Measurements from ENCODE around the gene ZBED4. TPM values are rescaled to one million over a fixed set of nuclear protein-coding genes. Genes with fewer than 3 reads are reported as not detected.

Gene ZBED4
- total RNA-seq, 1 donor from 2014 or later, result 4.1 TPM

DNA sequence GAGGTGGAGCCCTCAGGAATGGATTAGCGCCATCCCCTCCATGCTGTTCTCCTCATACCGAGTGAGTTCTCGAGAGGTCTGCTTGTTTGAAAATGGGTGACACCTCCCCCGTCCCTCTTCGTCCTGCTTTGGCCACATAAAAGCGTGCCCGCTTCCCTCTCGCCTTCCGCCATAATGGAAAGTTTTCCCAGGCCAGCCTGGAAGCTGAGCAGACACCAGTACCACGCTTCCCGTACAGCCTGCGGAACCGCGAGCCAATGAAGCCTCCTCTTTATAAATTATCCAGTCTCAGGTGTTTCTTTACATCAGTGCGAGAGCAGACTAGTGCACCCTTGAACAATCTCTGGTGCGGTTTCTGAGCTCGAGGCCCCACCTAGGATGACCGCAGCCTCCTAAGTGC lies 51.8 kb downstream of the ZBED4 start:
- H3K9me3 ChIP-seq (replicated peaks), result no peaks in the 10 kb centered on the region
- no peak overlapping the region for H3K27ac ChIP-seq (replicated peaks)
- TF ChIP-seq, protein P1, sequence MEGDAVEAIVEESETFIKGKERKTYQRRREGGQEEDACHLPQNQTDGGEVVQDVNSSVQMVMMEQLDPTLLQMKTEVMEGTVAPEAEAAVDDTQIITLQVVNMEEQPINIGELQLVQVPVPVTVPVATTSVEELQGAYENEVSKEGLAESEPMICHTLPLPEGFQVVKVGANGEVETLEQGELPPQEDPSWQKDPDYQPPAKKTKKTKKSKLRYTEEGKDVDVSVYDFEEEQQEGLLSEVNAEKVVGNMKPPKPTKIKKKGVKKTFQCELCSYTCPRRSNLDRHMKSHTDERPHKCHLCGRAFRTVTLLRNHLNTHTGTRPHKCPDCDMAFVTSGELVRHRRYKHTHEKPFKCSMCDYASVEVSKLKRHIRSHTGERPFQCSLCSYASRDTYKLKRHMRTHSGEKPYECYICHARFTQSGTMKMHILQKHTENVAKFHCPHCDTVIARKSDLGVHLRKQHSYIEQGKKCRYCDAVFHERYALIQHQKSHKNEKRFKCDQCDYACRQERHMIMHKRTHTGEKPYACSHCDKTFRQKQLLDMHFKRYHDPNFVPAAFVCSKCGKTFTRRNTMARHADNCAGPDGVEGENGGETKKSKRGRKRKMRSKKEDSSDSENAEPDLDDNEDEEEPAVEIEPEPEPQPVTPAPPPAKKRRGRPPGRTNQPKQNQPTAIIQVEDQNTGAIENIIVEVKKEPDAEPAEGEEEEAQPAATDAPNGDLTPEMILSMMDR (IDR thresholded peaks at IDR 0.05; ENCODE audit: borderline replicate concordance), result no peak
- no peak for DNase-seq
- peaks cover 11% of the 10 kb centered on the region for H3K4me1 ChIP-seq
- H3K27me3 ChIP-seq (ENCODE audit: low read depth), result no peaks in the 10 kb centered on the region
- H3K36me3 ChIP-seq, result peaks cover 87% of the 10 kb centered on the region
- no peak overlapping the region for H3K4me3 ChIP-seq
- intact Hi-C loops (cut with micrococcal nuclease), result no loop called here

GRCh38 chr22:49906071-49906798 lies 52.6 kb downstream of the ZBED4 start:
- intact Hi-C loops (cut with micrococcal nuclease), result no loop called here
- H3K4me1 ChIP-seq, result peaks cover 11% of the 10 kb centered on the region
- TF ChIP-seq, protein P1 (IDR thresholded peaks at IDR 0.05; ENCODE audit: borderline replicate concordance), result no peak
- H3K27ac ChIP-seq (replicated peaks), result no peak overlapping the region
- H3K36me3 ChIP-seq, result peaks cover 86% of the 10 kb centered on the region
- DNase-seq, result no peak
- H3K27me3 ChIP-seq (ENCODE audit: low read depth), result no peaks in the 10 kb centered on the region
- no peaks in the 10 kb centered on the region for H3K9me3 ChIP-seq (replicated peaks)
- H3K4me3 ChIP-seq, result no peak overlapping the region

- TF ChIP-seq, protein P1 (IDR thresholded peaks at IDR 0.05; ENCODE audit: borderline replicate concordance), result no peak
Measured at GRCh38 chr22:49906799-49907290, 53.2 kb downstream of the ZBED4 start.

DNA sequence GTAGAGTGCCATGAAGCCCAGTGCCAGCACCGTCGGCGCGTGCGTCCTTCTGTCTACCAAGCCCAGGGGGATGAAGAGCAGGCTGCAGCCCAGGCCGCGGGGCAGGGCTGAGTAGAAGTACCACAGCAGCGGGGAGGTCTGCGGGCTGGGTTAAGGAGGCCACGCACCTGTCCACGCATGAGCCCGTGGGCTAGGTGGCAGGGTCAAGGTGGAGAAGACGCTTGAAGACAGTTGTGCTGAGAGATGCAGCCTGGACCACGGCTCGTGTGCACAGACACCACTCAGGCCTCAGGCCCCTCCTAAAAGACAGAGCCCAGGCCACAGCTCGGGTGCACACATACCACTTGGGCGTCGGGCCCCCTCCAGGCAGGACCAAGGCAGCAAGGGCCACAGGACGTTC lies 54.2 kb downstream of the ZBED4 start:
- Histone ChIP-seq H3K4me1 (peaks cover 11% of the 10 kb centered on the region), H3K36me3 (peaks cover 83% of the 10 kb centered on the region), H3K4me3 (no peak overlapping the region), H3K27ac (replicated peaks) (no peak overlapping the region), H3K27me3 (ENCODE audit: low read depth) (no peaks in the 10 kb centered on the region), H3K9me3 (replicated peaks) (no peaks in the 10 kb centered on the region)
- TF ChIP-seq, protein P1 (IDR thresholded peaks at IDR 0.05; ENCODE audit: borderline replicate concordance), result no peak
- intact Hi-C loops (cut with micrococcal nuclease), result no loop called here
- DNase-seq, result no peak

More at GRCh38 chr22:49906799-49907290, 53.2 kb downstream of the ZBED4 start:
- intact Hi-C loops (cut with micrococcal nuclease), result no loop called here
- Histone ChIP-seq H3K27me3 (ENCODE audit: low read depth) (no peaks in the 10 kb centered on the region), H3K36me3 (peaks cover 83% of the 10 kb centered on the region), H3K9me3 (replicated peaks) (no peaks in the 10 kb centered on the region), H3K4me1 (peaks cover 11% of the 10 kb centered on the region), H3K4me3 (no peak overlapping the region), H3K27ac (replicated peaks) (no peak overlapping the region)
- DNase-seq, result no peak

GRCh38 chr22:49909476-49910205 lies 56.0 kb downstream of the ZBED4 start:
- TF ChIP-seq, protein P1 (IDR thresholded peaks at IDR 0.05; ENCODE audit: borderline replicate concordance), result no peak
- Histone ChIP-seq H3K36me3 (peaks cover 82% of the 10 kb centered on the region), H3K4me1 (no peaks in the 10 kb centered on the region), H3K4me3 (no peak overlapping the region), H3K9me3 (replicated peaks) (no peaks in the 10 kb centered on the region), H3K27ac (replicated peaks) (no peak overlapping the region), H3K27me3 (ENCODE audit: low read depth) (no peaks in the 10 kb centered on the region)
- no peak for DNase-seq
- intact Hi-C loops (cut with micrococcal nuclease), result no loop called here
